K562 (cell line): ENCODE results near the gene PPP1CC. TPM values are rescaled to one million over a fixed set of nuclear protein-coding genes. Genes with fewer than 3 reads are reported as not detected.

ENCODE experiments used
- ARID1B ChIP-seq: fragments of 450-650 bp; IDR thresholded peaks from 2 replicates; pipeline ENCODE4 v1.6.1; 2016; ENCODE audit warnings: antibody characterized with exemption, mild to moderate bottlenecking, inconsistent platforms
- CBX3 ChIP-seq, 2 experiments: IDR thresholded peaks; 1 replicate in 1 of 2; 2 replicates in 1 of 2; pipeline ENCODE4 v1.6.1; 2012; ENCODE audit warnings: inconsistent platforms in 2 of 2, low read length in 2 of 2, borderline replicate concordance in 1 of 2, control low read depth in 1 of 2
- CHD4 ChIP-seq: fragments of 200-600 bp; sonication (generic); IDR thresholded peaks from 3 replicates; pipeline ENCODE4 v1.6.1; 2012; ENCODE audit warnings: low read depth, mild to moderate bottlenecking, mixed read lengths, low read length, inconsistent platforms; ENCODE audit not compliant: insufficient read depth, insufficient replicate concordance, poor library complexity, severe bottlenecking
- CXXC5 ChIP-seq: fragments of 250-450 bp; sonication (Bioruptor Pico); IDR thresholded peaks from 2 replicates; pipeline ENCODE4 v1.8.0; 2022; ENCODE audit warnings: inconsistent platforms, mild to moderate bottlenecking, moderate library complexity
- EZH2 ChIP-seq: IDR thresholded peaks from 2 replicates; pipeline ENCODE4 v1.6.1; 2012; ENCODE audit warnings: low read depth, mild to moderate bottlenecking, inconsistent platforms, low read length, borderline replicate concordance
- FOSL1 ChIP-seq: fragments of 200-800 bp; sonication (Bioruptor generic); conservative IDR thresholded peaks from 2 replicates; pipeline ENCODE4 v1.6.1; 2016; ENCODE audit warnings: missing genetic modification characterization, missing compliant biosample characterization
- FOXA3 ChIP-seq, 2 experiments: fragments of 450-650 bp in 1 of 2; sonication (generic) in 1 of 2; formaldehyde crosslinking; IDR thresholded peaks in 1 of 2; conservative IDR thresholded peaks in 1 of 2; 2 replicates each; pipeline versions ENCODE4 v1.4.0 to v1.8.0; 2020 to 2022; ENCODE audit warnings: mild to moderate bottlenecking in 2 of 2, missing genetic modification reagents in 1 of 2
- GATAD2B ChIP-seq: fragments of 450-650 bp; IDR thresholded peaks from 2 replicates; pipeline ENCODE4 v1.6.1; 2017; ENCODE audit warnings: mild to moderate bottlenecking, borderline replicate concordance
- LARP7 ChIP-seq: fragments of 450-650 bp; IDR thresholded peaks from 2 replicates; pipeline ENCODE4 v1.6.1; 2016
- MECOM ChIP-seq: fragments of 250-450 bp; sonication (Bioruptor Pico); IDR thresholded peaks from 2 replicates; pipeline ENCODE4 v1.8.0; 2022; ENCODE audit warnings: inconsistent platforms
- MYC ChIP-seq, 2 experiments: fragments of 250-450 bp in 1 of 2; sonication (Bioruptor Pico) in 1 of 2; IDR thresholded peaks; 2 replicates each; pipeline versions ENCODE4 v1.5.1 to v1.6.1; 2012 to 2021; ENCODE audit warnings: low read depth in 2 of 2, borderline replicate concordance in 1 of 2, improper control_type of control experiment in 1 of 2, low read length in 1 of 2, mild to moderate bottlenecking in 1 of 2, moderate library complexity in 1 of 2
- SLC30A9 ChIP-seq: fragments of 250-450 bp; sonication (Bioruptor Pico); IDR thresholded peaks from 2 replicates; pipeline ENCODE4 v1.8.0; 2022; ENCODE audit warnings: mild to moderate bottlenecking, moderate library complexity
- SMAD4 ChIP-seq: fragments of 250-450 bp; sonication (Bioruptor Pico); conservative IDR thresholded peaks from 2 replicates; pipeline ENCODE4 v1.8.0; 2021; ENCODE audit warnings: inconsistent platforms, mild to moderate bottlenecking, moderate library complexity
- SOX6 ChIP-seq: fragments of 450-650 bp; IDR thresholded peaks from 2 replicates; pipeline ENCODE4 v1.6.1; 2014; ENCODE audit warnings: mild to moderate bottlenecking
- SRSF3 ChIP-seq: fragments of 200-400 bp; formaldehyde crosslinking; IDR thresholded peaks from 2 replicates; pipeline ENCODE4 v1.6.1; 2016; ENCODE audit warnings: mild to moderate bottlenecking, low read length, moderate library complexity; ENCODE audit not compliant: insufficient read depth
- TAF7 ChIP-seq: fragments of 450-650 bp; IDR thresholded peaks from 2 replicates; pipeline ENCODE4 v1.6.1; 2016; ENCODE audit warnings: missing genetic modification characterization, missing compliant biosample characterization
- ZEB2 ChIP-seq: fragments of 450-650 bp; IDR thresholded peaks from 2 replicates; pipeline ENCODE4 v1.6.1; 2016
- ZNF263 ChIP-seq: sonication (generic); formaldehyde crosslinking; IDR thresholded peaks from 2 replicates; pipeline ENCODE4 v1.8.0; 2022; ENCODE audit warnings: mild to moderate bottlenecking, missing genetic modification reagents, borderline replicate concordance
- ZNF408 ChIP-seq: fragments of 250-450 bp; sonication (Bioruptor Pico); IDR thresholded peaks from 2 replicates; pipeline ENCODE4 v1.4.0; 2020; ENCODE audit warnings: low read depth, mild to moderate bottlenecking, moderate library complexity
- polyA plus RNA-seq, 8 experiments: library from polyadenylated mRNA; depleted of rRNA in 4 of 8; stranded (reverse) in 5 of 8; unstranded in 3 of 8; fragments of >200 nt; fragmentation: Nextera tagmentation in 2 of 8; fragmentation: Illumina TruSeq in 1 of 8; extraction: Ambion mirVana in 2 of 8; extraction: Trizol in 1 of 8; gene quantifications; 2 replicates each; pipeline versions ENCODE4 v1.2.1 to v1.2.3, GENCODE V29; 2011 to 2014; ENCODE audit warnings: inconsistent platforms in 1 of 8, missing spikeins in 1 of 8
- total RNA-seq, 7 experiments: library from RNA; depleted of rRNA in 6 of 7; stranded (reverse); fragments of >200 nt in 6 of 7; fragmentation: Illumina TruSeq in 2 of 7; extraction: Trizol in 2 of 7; gene quantifications; 2 replicates each; pipeline versions ENCODE4 v1.2.1 to v1.2.3, GENCODE V29; 2011 to 2021; ENCODE audit warnings: low replicate concordance in 1 of 7
- TF ChIP-seq, protein P1 (sequence below): sonication (generic); formaldehyde crosslinking; IDR thresholded peaks from 2 replicates; pipeline ENCODE4 v1.9.0; 2022; ENCODE audit warnings: mild to moderate bottlenecking, missing genetic modification reagents
- TF ChIP-seq, protein P2 (sequence below): sonication (generic); formaldehyde crosslinking; IDR thresholded peaks from 2 replicates; pipeline ENCODE4 v1.8.0; 2022; ENCODE audit warnings: missing genetic modification reagents, mild to moderate bottlenecking, moderate library complexity, borderline replicate concordance

Gene PPP1CC
- total and polyA plus RNA-seq, 9 of the 15 experiments (the other 6 are each of a cell fraction or from before 2014, with no cell fraction given) = 67.4 to 286 (median 195) TPM

DNA sequence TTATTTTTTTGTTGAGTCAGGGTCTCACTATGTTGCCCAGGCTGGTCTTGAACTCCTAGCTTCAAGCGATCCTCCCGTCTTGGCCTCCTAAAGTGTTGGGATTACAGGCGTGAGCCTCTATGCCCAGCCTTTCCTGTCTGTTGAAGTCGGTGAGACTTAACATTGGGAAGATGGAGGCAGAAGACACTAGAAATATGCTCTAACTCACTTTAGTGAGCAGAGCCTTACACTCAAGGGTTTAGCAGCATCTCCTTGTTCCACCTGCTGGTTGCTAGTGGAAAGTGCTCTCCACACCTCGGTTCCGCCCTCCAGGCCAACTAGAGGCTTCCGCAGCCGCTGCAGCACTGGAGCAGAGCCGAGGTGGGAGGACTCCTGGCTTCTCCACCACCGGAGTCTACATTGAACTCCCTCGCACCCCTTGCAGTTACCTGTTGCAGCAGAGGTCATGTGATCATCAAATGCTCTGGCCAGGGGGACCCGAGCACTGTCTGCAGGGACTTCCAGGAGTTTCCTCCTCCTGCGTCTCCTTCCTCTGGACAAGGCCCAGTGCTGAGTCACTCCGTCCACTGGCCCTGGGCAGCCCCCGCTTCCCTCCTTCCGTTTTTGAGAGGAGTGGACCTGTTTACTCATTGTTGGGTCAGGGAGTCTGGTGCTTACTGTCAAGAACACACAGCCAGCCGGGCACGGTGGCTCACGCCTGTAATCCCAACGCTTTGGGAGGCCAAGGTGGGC, 44.4 kb downstream of the PPP1CC start (continued):
- TF ChIP-seq SLC30A9 (CRISPR knock-in tag) (no peak), MYC (IDR thresholded peaks at IDR 0.05; ENCODE audit: low read depth, low read length) (0 out of 2 replicates have a peak, but pooled peaks have one; percentile 41), MYC (CRISPR knock-in tag; IDR thresholded peaks at IDR 0.05; ENCODE audit: borderline replicate concordance, low read depth) (no peak), MECOM (CRISPR knock-in tag) (no peak), ZEB2 (peak; percentile 83), ZNF263 (peak; percentile 92), SOX6 (peak; percentile 73), ZNF408 (CRISPR knock-in tag) (no peak), ARID1B (peak; percentile 87), SRSF3 (no peak), FOSL1 (tag) (peak; percentile 86), GATAD2B (no peak), EZH2 (no peak), TAF7 (tag) (no peak), FOXA3 (CRISPR knock-in tag; conservative IDR thresholded peaks at IDR 0.05 in 1 of 2, IDR thresholded peaks at IDR 0.05 in 1 of 2) (peak in 1 of 2 experiments; percentile 48; a peak in 1 of 4 replicates), LARP7 (no peak), SMAD4 (peak; percentile 71; the same call in 1 of the 2 replicates), CHD4 (no peak), CBX3 (IDR thresholded peaks at IDR 0.05; ENCODE audit: borderline replicate concordance in 1 of 2, low read length in 2 of 2) (no peak), CXXC5 (peak; percentile 73)
- TF ChIP-seq, protein P1, sequence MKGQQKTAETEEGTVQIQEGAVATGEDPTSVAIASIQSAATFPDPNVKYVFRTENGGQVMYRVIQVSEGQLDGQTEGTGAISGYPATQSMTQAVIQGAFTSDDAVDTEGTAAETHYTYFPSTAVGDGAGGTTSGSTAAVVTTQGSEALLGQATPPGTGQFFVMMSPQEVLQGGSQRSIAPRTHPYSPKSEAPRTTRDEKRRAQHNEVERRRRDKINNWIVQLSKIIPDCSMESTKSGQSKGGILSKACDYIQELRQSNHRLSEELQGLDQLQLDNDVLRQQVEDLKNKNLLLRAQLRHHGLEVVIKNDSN (CRISPR knock-in tag) = peak; percentile 56
- TF ChIP-seq, protein P2, sequence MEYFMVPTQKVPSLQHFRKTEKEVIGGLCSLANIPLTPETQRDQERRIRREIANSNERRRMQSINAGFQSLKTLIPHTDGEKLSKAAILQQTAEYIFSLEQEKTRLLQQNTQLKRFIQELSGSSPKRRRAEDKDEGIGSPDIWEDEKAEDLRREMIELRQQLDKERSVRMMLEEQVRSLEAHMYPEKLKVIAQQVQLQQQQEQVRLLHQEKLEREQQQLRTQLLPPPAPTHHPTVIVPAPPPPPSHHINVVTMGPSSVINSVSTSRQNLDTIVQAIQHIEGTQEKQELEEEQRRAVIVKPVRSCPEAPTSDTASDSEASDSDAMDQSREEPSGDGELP (CRISPR knock-in tag) = peak; percentile 57; the same call in 1 of the 2 replicates
